SK-N-SH (cell line): ENCODE measurements around the gene GPT2. TPM values are rescaled to one million over a fixed set of nuclear protein-coding genes. Genes with fewer than 3 reads are reported as not detected.

Experiments used
- CTCF ChIA-PET: fragments of 300-600, 350-600 bp; formaldehyde crosslinking; extraction: SDS; loops from one replicate; lab custom pipeline; 2021; lab: Yijun Ruan, JAX
- POLR2A ChIA-PET: fragments of 350-600 bp; sonication (Branson Sonifier 250); formaldehyde crosslinking; extraction: SDS; loops from one replicate; lab custom pipeline; 2020; ENCODE audit warnings: antibody characterized with exemption, inconsistent platforms; lab: Yijun Ruan, JAX
- DNase-seq: peaks from one replicate; pipeline ENCODE4 v3.0.0; 2012
- H2AFZ ChIP-seq: fragments of 200-600 bp; sonication (generic); 2 replicates; pipeline ENCODE4 v1.8.1; 2016; ENCODE audit warnings: antibody characterized with exemption, mild to moderate bottlenecking, low read depth
- H3F3A ChIP-seq: fragments of 200-600 bp; sonication (generic); replicated peaks from 2 replicates; pipeline ENCODE3; 2016; ENCODE audit warnings: antibody characterized with exemption, mild to moderate bottlenecking; ENCODE audit not compliant: insufficient read depth
- H3K27ac ChIP-seq, 2 experiments: fragments of 200-500 bp in 1 of 2; fragments of 200-600 bp in 1 of 2; sonication (Bioruptor generic) in 1 of 2; sonication (generic), shearing (Covaris generic) in 1 of 2; 2 replicates each; pipeline versions ENCODE4 v1.5.1 to v1.6.1; 2014 to 2016; ENCODE audit warnings: low read depth in 2 of 2, inconsistent platforms in 1 of 2, low read length in 1 of 2, mild to moderate bottlenecking in 1 of 2, mixed read lengths in 1 of 2
- H3K27me3 ChIP-seq: fragments of 200-600 bp; sonication (generic), shearing (Covaris generic); 2 replicates; pipeline ENCODE4 v1.6.1; 2016; ENCODE audit warnings: mixed run types; ENCODE audit not compliant: insufficient read depth
- H3K36me3 ChIP-seq, 2 experiments: fragments of 200-500 bp in 1 of 2; fragments of 200-600 bp in 1 of 2; sonication (Bioruptor generic) in 1 of 2; sonication (generic) in 1 of 2; replicated peaks in 1 of 2; 2 replicates each; pipeline versions ENCODE3 to v1.5.1; 2014 to 2016; ENCODE audit warnings: low read length in 1 of 2, mild to moderate bottlenecking in 1 of 2; ENCODE audit not compliant: insufficient read depth in 2 of 2, control insufficient read depth in 1 of 2
- H3K4me1 ChIP-seq, 2 experiments: fragments of 200-500 bp in 1 of 2; fragments of 200-600 bp in 1 of 2; sonication (Bioruptor generic) in 1 of 2; sonication (generic), shearing (Covaris generic) in 1 of 2; 2 replicates each; pipeline versions ENCODE4 v1.5.1 to v1.6.1; 2014 to 2016; ENCODE audit warnings: low read depth in 1 of 2, low read length in 1 of 2, mixed run types in 1 of 2; ENCODE audit not compliant: insufficient read depth in 2 of 2, control insufficient read depth in 1 of 2
- H3K4me2 ChIP-seq: fragments of 200-600 bp; sonication (generic), shearing (Covaris generic); 2 replicates; pipeline ENCODE4 v1.6.1; 2017; ENCODE audit warnings: mixed run types
- H3K4me3 ChIP-seq, 2 experiments: fragments of 200-500 bp in 1 of 2; fragments of 200-600 bp in 1 of 2; sonication (Bioruptor generic) in 1 of 2; sonication (generic), shearing (Covaris generic) in 1 of 2; 2 replicates each; pipeline versions ENCODE4 v1.5.1 to v1.8.1; 2014 to 2016; ENCODE audit warnings: low read depth in 2 of 2, inconsistent platforms in 1 of 2, low read length in 1 of 2, mild to moderate bottlenecking in 1 of 2, mixed read lengths in 1 of 2, moderate library complexity in 1 of 2
- H3K79me2 ChIP-seq: fragments of 200-600 bp; sonication (generic); 2 replicates; pipeline ENCODE4 v1.8.1; 2017; ENCODE audit warnings: mild to moderate bottlenecking; ENCODE audit not compliant: insufficient read depth
- H3K9ac ChIP-seq: fragments of 200-600 bp; sonication (generic); 2 replicates; pipeline ENCODE4 v1.6.1; 2017; ENCODE audit warnings: mixed run types
- H3K9me2 ChIP-seq: fragments of 200-600 bp; sonication (generic); 2 replicates; pipeline ENCODE4 v1.6.1; 2017; ENCODE audit warnings: mixed run types
- H3K9me3 ChIP-seq: fragments of 200-600 bp; sonication (generic); 2 replicates; pipeline ENCODE4 v1.6.1; 2017; ENCODE audit warnings: mixed run types, mild to moderate bottlenecking, moderate library complexity
- H4K20me1 ChIP-seq: fragments of 200-600 bp; sonication (generic); 2 replicates; pipeline ENCODE4 v1.6.1; 2017; ENCODE audit warnings: mild to moderate bottlenecking, mixed run types; ENCODE audit not compliant: insufficient read depth
- ELF1 ChIP-seq: IDR thresholded peaks from 2 replicates; pipeline ENCODE4 v1.4.0; 2012
- EZH2phosphoT487 ChIP-seq: fragments of 200-600 bp; sonication (generic); IDR thresholded peaks from 2 replicates; pipeline ENCODE4 v1.6.1; 2017; ENCODE audit warnings: low read depth, mixed run types, mild to moderate bottlenecking, antibody characterized with exemption, moderate library complexity, borderline replicate concordance
- FOXJ3 ChIP-seq: sonication (generic); formaldehyde crosslinking; IDR thresholded peaks from 2 replicates; pipeline ENCODE4 v1.5.1; 2020; ENCODE audit warnings: mild to moderate bottlenecking, missing genetic modification reagents
- GABPA ChIP-seq: IDR thresholded peaks from 2 replicates; pipeline ENCODE4 v1.4.0; 2012; ENCODE audit warnings: low read depth, mild to moderate bottlenecking
- GATA2 ChIP-seq: sonication (generic); formaldehyde crosslinking; IDR thresholded peaks from 2 replicates; pipeline ENCODE4 v1.5.0; 2020; ENCODE audit warnings: mild to moderate bottlenecking, missing genetic modification reagents
- MEF2A ChIP-seq: IDR thresholded peaks from 2 replicates; pipeline ENCODE4 v1.4.0; 2012; ENCODE audit warnings: low read depth, borderline replicate concordance
- NRF1 ChIP-seq: IDR thresholded peaks from 2 replicates; pipeline ENCODE4 v1.6.1; 2012; ENCODE audit warnings: low read depth, mild to moderate bottlenecking, low read length
- POLR2AphosphoS5 ChIP-seq: IDR thresholded peaks from 2 replicates; pipeline ENCODE4 v1.6.1; 2012; ENCODE audit warnings: low read depth, low read length
- RCOR1 ChIP-seq: fragments of 150-350 bp; IDR thresholded peaks from 2 replicates; pipeline ENCODE4 v1.6.1; 2017; ENCODE audit warnings: antibody characterized with exemption, low read length
- RFX5 ChIP-seq: IDR thresholded peaks from 2 replicates; pipeline ENCODE4 v1.6.1; 2012; ENCODE audit warnings: mild to moderate bottlenecking, improper control_type of control experiment, low read length
- RXRA ChIP-seq: IDR thresholded peaks from 2 replicates; pipeline ENCODE4 v1.4.0; 2012; ENCODE audit warnings: low read depth, mild to moderate bottlenecking, borderline replicate concordance
- SIN3A ChIP-seq: IDR thresholded peaks from 2 replicates; pipeline ENCODE4 v1.6.1; 2012; ENCODE audit warnings: low read depth, mild to moderate bottlenecking, low read length, moderate library complexity, borderline replicate concordance
- SMC3 ChIP-seq: IDR thresholded peaks from 2 replicates; pipeline ENCODE4 v1.6.1; 2012; ENCODE audit warnings: low read depth, low read length, improper control_type of control experiment
- YY1 ChIP-seq: IDR thresholded peaks from 2 replicates; pipeline ENCODE4 v1.4.0; 2012; ENCODE audit warnings: low read depth, mild to moderate bottlenecking
- WGBS: methylation state at CpG from one replicate; pipeline ENCODE4 v1.1.6; 2017; ENCODE audit warnings: low lambda C conversion rate; 5-methylcytosine and 5-hydroxymethylcytosine counted together
- polyA plus RNA-seq, 3 experiments: library from polyadenylated mRNA; depleted of rRNA; stranded (reverse); fragments of >200 nt; gene quantifications; 2 replicates each; pipeline ENCODE4 v1.2.3, GENCODE V29; 2012
- TF ChIP-seq, protein P1 (sequence below): IDR thresholded peaks from 2 replicates; pipeline ENCODE4 v1.4.0; 2012; ENCODE audit warnings: low read depth, borderline replicate concordance
- TF ChIP-seq, protein P2 (sequence below): IDR thresholded peaks from 2 replicates; pipeline ENCODE4 v1.6.1; 2012; ENCODE audit warnings: mild to moderate bottlenecking, low read depth, low read length, moderate library complexity

GPT2 gene
- polyA plus RNA-seq, 1 of the 3 experiments (the other 2 are of a cell fraction), result 19.9 TPM

DNA sequence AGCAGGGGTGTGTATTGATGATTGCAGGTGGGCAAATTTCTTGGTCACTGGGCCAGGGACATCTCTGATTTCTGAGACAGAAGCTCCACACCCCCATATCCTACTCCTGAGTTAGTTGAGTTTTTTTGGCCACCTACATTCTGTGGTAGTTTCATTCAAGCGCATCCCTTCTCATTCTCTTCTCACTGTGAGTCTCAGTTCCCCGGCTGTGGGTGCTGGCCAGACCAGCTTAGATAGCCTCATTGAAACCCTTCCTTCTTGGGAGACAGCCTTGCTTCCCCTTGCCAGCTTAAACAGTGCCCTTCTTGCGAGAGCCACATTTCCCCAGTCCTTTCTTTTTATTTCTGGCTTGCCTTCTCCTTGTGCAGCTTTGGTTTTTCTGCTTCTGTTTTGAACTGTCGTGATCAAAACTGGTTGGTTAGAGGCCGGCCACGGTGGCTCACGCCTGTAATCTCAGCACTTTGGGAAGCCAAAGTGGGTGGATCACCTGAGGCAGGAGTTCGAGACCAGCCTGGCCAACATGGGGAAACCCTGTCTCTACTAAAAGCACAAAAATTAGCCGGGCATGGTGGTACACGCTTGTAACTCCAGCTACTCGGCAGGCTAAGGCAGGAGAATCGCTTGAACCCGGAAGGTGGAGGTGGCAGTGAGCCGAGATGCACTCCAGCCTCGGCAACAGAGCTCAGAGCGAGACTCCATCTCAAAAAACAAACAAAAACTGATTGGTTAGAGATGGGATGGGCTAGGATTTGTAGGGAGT, 2.8 kb downstream of the GPT2 start:
- Histone ChIP-seq H3K36me3 (peaks cover 0 to 3% of the 10 kb centered on the region in 2 experiments), H3K4me3 (no peak overlapping the region), H4K20me1 (no peaks in the 10 kb centered on the region), H3K9me2 (no peaks in the 10 kb centered on the region), H3K27ac (no peak overlapping the region), H3K27me3 (no peaks in the 10 kb centered on the region), H3K79me2 (peaks cover 59% of the 10 kb centered on the region), H3F3A (no peaks in the 10 kb centered on the region), H3K9ac (no peak overlapping the region), H2AFZ (no peak overlapping the region), H3K9me3 (no peaks in the 10 kb centered on the region), H3K4me2 (0 out of 2 replicates have a peak overlapping the region, but pooled peaks have one; percentile 94), H3K4me1 (peaks cover 11 to 36% of the 10 kb centered on the region in 2 experiments; a peak in 2 of 4 replicates)
- ChIA-PET POLR2A (interaction anchor here (1.0 kb wide), 1 partner anchor 10 kb away, joined by 3 read pairs; no protein-coding TSS in a partner anchor), CTCF (interaction anchor here (0.6 to 6.2 kb wide), 6 partner anchors 22 to 1206 kb away, joined by 3 to 35 read pairs (median 5); no protein-coding TSS in a partner anchor)
- TF ChIP-seq, protein P1, sequence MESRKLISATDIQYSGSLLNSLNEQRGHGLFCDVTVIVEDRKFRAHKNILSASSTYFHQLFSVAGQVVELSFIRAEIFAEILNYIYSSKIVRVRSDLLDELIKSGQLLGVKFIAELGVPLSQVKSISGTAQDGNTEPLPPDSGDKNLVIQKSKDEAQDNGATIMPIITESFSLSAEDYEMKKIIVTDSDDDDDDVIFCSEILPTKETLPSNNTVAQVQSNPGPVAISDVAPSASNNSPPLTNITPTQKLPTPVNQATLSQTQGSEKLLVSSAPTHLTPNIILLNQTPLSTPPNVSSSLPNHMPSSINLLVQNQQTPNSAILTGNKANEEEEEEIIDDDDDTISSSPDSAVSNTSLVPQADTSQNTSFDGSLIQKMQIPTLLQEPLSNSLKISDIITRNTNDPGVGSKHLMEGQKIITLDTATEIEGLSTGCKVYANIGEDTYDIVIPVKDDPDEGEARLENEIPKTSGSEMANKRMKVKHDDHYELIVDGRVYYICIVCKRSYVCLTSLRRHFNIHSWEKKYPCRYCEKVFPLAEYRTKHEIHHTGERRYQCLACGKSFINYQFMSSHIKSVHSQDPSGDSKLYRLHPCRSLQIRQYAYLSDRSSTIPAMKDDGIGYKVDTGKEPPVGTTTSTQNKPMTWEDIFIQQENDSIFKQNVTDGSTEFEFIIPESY, result no peak
- no peak for TF ChIP-seq FOXJ3 (CRISPR knock-in tag)
- no peak for TF ChIP-seq SIN3A
- TF ChIP-seq YY1, result no peak
- no peak for TF ChIP-seq RCOR1
- TF ChIP-seq RXRA, result no peak
- TF ChIP-seq SMC3, result no peak
- TF ChIP-seq NRF1, result no peak
- no peak for TF ChIP-seq MEF2A
- TF ChIP-seq RFX5, result no peak
- no peak for TF ChIP-seq GATA2 (CRISPR knock-in tag)
- no peak for TF ChIP-seq POLR2AphosphoS5
- no peak for TF ChIP-seq EZH2phosphoT487
- TF ChIP-seq, protein P2, sequence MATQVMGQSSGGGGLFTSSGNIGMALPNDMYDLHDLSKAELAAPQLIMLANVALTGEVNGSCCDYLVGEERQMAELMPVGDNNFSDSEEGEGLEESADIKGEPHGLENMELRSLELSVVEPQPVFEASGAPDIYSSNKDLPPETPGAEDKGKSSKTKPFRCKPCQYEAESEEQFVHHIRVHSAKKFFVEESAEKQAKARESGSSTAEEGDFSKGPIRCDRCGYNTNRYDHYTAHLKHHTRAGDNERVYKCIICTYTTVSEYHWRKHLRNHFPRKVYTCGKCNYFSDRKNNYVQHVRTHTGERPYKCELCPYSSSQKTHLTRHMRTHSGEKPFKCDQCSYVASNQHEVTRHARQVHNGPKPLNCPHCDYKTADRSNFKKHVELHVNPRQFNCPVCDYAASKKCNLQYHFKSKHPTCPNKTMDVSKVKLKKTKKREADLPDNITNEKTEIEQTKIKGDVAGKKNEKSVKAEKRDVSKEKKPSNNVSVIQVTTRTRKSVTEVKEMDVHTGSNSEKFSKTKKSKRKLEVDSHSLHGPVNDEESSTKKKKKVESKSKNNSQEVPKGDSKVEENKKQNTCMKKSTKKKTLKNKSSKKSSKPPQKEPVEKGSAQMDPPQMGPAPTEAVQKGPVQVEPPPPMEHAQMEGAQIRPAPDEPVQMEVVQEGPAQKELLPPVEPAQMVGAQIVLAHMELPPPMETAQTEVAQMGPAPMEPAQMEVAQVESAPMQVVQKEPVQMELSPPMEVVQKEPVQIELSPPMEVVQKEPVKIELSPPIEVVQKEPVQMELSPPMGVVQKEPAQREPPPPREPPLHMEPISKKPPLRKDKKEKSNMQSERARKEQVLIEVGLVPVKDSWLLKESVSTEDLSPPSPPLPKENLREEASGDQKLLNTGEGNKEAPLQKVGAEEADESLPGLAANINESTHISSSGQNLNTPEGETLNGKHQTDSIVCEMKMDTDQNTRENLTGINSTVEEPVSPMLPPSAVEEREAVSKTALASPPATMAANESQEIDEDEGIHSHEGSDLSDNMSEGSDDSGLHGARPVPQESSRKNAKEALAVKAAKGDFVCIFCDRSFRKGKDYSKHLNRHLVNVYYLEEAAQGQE, result no peak
- no peak for TF ChIP-seq GABPA
- no peak for TF ChIP-seq ELF1
- no peak for DNase-seq
- 97% methylated on average over 16 of the region's 16 CpGs for WGBS
